OCI-LY7 (cell line): ENCODE measurements around the gene PTAFR.

Experiments
- CTCF ChIP-seq: fragments of 200-600 bp; sonication (generic); conservative IDR thresholded peaks from 2 replicates; pipeline ENCODE4 v1.5.1; 2014; ENCODE audit warnings: mild to moderate bottlenecking, antibody characterized with exemption, low read length, moderate library complexity, mixed read lengths
- EZH2phosphoT487 ChIP-seq: fragments of 200-600 bp; sonication (generic); IDR thresholded peaks from 2 replicates; pipeline ENCODE4 v1.6.1; 2018; ENCODE audit warnings: low read depth, borderline replicate concordance, mild to moderate bottlenecking, mixed run types, antibody characterized with exemption, low read length, moderate library complexity, mixed read lengths

- no peak for TF ChIP-seq CTCF
- TF ChIP-seq EZH2phosphoT487, result no peak
These were observed 57.7 kb downstream of the PTAFR start for GRCh38 chr1:28118640-28119307.
